Neural cell (in vitro differentiated cells): Measurements from ENCODE around the gene REPS2.

ENCODE experiments used
- EP300 ChIP-seq: fragments of 450-650 bp; conservative IDR thresholded peaks from 2 replicates; pipeline ENCODE4 v1.6.1; 2014; ENCODE audit warnings: antibody characterized with exemption, mild to moderate bottlenecking, moderate library complexity; ENCODE audit not compliant: poor library complexity, severe bottlenecking
- EZH2 ChIP-seq: fragments of 200-600, 300-800 bp; shearing (Covaris generic), sonication (generic); IDR thresholded peaks from 2 replicates; pipeline ENCODE4 v1.6.1; 2014; ENCODE audit warnings: antibody characterized with exemption, low read length, borderline replicate concordance, mild to moderate bottlenecking; ENCODE audit not compliant: insufficient read depth, poor library complexity, severe bottlenecking
- MXI1 ChIP-seq: fragments of 450-650 bp; conservative IDR thresholded peaks from 2 replicates; pipeline ENCODE4 v1.6.1; 2014; ENCODE audit warnings: antibody characterized with exemption, mild to moderate bottlenecking; ENCODE audit not compliant: poor library complexity, severe bottlenecking
- POLR2AphosphoS5 ChIP-seq: IDR thresholded peaks from 2 replicates; pipeline ENCODE4 v1.6.1; 2012
- TAF1 ChIP-seq: IDR thresholded peaks from 2 replicates; pipeline ENCODE4 v1.6.1; 2012; ENCODE audit warnings: low read depth
- TF ChIP-seq, protein P1 (sequence below): fragments of 450-650 bp; IDR thresholded peaks from 2 replicates; pipeline ENCODE4 v1.5.1; 2014; ENCODE audit warnings: antibody characterized with exemption, mild to moderate bottlenecking, moderate library complexity; ENCODE audit not compliant: poor library complexity, severe bottlenecking

DNA sequence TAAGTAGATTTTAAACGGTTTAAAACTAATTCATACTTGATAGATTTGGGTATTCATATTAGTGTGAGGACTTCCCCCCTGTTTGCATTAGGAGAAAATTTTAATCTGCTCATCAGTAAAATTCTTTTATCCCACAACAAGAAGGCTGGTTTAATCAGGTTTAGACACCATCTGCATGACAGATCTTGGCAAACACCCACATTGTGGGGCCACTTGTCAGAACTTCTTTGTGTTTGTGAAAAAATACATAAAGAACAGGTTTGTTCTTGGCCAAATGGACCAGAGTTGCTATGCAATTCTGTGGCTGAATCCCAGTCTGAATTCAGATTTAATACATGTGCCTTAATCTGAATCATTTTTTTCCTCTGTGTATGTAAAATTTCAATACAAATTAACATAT, 121.1 kb downstream of the REPS2 start:
- TF ChIP-seq, protein P1, sequence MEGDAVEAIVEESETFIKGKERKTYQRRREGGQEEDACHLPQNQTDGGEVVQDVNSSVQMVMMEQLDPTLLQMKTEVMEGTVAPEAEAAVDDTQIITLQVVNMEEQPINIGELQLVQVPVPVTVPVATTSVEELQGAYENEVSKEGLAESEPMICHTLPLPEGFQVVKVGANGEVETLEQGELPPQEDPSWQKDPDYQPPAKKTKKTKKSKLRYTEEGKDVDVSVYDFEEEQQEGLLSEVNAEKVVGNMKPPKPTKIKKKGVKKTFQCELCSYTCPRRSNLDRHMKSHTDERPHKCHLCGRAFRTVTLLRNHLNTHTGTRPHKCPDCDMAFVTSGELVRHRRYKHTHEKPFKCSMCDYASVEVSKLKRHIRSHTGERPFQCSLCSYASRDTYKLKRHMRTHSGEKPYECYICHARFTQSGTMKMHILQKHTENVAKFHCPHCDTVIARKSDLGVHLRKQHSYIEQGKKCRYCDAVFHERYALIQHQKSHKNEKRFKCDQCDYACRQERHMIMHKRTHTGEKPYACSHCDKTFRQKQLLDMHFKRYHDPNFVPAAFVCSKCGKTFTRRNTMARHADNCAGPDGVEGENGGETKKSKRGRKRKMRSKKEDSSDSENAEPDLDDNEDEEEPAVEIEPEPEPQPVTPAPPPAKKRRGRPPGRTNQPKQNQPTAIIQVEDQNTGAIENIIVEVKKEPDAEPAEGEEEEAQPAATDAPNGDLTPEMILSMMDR = no peak
- no peak for TF ChIP-seq TAF1
- TF ChIP-seq EZH2 = no peak
- TF ChIP-seq MXI1 = no peak
- TF ChIP-seq POLR2AphosphoS5 = no peak
- no peak for TF ChIP-seq EP300
